EH (cell line): ENCODE results near the gene TENT4A.

Source experiments
- DNase-seq: peaks from one replicate; pipeline ENCODE4 v3.0.0-alpha.2; 2015; ENCODE audit warnings: low read depth

The TENT4A gene

DNA sequence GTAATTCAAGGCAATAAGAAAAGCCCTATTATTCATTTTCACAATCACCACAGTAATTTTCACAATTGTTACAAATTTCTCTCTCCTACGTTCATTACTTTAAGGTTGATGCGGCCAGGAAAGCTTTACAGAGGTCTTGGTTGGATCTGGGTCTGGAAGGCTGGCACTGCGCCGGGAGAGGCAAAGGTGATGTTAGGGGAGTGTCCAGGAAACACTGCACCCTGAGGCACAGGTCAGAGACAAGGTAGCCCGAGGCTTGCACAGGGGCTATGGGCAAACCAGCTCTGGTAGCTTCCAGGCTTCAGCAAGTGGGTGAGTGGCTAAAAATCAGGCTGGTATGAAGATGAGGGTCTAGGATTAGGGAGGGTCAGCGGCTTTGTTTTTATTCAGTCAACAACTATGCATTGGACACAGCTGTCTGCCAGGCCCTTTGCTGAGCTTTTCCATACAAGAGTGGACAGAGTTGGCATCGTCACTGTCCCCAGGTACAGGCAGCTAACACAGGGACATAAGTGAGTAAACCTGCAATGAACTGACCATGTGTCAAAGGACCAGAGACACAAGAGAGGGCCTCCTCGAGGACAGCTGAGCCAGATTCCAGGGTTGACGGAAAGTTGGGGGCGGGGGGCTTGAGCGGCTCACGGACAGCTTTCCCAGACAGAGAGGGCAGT lies 12.4 kb upstream of the TENT4A start:
- no peak for DNase-seq

DNA sequence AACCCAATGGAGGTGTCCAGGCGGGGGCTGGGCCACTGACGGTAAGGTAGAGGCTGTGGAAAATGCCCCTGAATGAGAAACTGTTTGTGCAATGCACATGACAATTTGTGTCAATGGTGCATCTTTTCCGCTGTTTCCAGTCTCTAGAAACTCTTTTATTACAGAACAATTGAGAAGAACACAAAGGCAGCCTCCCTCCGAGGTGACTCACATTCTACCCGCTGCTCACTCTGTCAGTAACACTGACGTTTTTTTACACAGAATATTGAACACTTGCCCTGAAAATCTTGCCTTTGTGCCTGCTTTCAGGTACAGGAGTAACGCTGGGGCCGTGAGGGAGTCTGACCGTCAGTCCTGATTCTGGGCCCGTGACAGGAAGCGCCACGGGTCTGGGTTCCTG lies 11.7 kb upstream of the TENT4A start:
- no peak for DNase-seq

DNA sequence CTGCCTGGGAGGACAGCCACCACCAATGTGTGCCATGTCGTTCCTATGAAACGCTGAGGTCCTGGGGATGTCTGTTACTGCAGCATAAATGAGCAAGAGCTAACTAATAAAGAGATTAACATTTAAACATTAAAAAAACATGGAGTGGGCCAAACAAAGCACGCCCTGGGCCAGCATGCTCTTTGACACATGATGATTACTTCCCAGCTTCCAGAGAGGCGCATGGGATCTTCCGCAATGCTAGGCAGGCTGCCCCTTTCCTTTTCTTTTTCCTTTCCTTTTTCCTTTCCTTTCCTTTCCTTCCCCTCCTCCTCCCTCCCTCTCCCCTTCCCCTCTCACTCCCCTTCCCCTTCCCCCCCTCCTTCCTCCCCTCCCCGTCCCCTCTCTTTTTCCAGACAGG lies 10.6 kb upstream of the TENT4A start:
- no peak for DNase-seq

DNA sequence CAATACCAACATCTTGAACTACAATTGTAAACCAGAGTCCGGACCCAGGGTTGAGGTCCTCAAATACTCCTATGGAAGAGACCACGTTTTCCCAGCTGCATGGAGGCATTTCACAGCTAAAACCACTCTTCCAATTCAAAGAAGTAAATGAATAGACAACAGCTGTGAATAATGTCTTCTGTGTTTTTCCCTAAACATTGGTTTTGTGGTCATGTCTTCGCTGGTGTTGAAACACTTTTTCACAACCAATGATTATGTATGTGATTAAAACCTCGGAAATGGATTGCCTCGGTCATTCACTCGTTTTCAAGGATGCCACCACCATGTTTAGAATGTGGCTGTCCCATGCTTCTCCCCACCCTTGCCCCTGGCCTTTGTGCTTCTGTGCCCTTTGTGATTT lies 9.4 kb upstream of the TENT4A start:
- DNase-seq: peak; percentile 54

DNA sequence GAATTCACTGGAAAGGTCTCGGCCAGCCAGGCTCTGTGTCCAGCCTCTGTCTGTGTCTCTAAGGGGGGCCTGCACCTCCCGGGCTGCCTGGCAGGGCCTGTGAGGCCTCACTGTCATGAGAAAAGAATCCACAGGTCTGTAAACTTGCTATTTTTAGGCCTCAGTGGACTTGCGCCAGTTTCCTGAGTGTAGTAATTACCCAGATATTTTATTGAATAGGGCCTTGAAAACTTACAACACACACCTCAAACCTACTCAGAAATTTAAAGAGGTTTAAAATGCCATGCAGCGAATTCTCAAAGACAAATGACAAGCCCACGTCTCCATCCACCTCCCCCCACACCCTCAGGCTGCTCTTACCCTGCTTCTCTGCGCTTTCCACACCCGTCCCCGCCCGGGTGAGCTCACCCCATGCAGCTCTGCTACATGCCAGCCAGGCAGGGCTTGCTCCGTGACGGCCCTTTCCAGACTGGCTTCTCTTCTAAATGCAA lies 8.8 kb upstream of the TENT4A start:
- DNase-seq: peak; percentile 96

DNA sequence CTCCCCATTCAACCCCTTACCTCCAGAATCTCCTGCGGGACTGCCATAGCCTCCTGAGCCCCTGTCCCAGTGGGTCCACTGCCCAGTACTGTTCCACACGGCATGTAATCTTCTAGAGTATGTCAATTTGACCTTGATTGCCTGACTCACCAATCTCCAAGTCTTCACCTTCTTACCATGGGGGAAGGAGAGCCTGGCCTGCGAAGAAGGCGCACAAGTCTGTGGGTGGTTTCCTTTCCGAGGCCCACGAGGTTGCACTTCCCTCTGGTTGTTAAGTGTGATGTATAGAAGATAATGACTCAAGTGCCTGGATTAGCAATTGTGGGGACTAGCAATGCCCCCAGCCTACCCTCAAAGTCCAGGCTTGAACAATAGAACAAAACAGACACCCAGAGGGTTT lies 8.1 kb upstream of the TENT4A start:
- DNase-seq: no peak

DNA sequence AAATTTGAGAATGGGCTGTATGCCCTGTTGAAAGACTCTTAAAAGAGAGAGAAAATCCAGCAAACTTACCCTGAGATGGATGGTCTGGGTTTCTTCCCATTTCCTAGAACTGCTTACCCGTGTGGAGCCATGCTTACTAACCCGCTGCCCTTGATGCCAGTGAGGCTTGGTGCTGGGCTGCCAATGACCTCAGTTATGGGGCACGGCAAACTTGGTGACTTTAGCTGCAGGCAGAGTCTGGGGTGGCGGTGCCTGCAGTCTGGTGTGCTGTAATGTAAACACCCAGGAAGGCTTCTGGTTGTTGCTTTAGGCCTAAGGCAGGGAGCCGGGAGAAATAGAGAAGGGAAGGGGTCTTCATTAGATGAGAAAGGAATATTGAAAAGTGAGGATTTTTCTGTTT lies 7.3 kb upstream of the TENT4A start:
- DNase-seq: no peak

DNA sequence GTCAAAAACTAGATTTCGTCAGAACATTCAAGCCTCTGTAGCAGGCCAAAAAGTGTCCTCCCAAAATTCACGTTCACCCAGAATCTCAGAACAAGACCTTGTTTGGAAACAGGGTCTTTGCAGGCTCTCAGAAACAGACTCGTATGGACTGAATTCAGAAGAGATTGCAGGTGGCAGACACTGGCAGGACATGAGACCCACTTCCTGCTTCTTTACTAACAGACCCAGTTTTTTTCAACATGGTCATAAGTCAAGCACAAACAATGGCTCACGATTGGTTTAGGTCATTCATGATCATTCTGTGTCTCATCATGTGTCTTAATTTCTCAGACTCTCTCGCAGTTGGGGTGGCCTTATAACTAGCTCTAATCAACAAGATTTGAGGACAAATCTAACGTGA lies 5.4 kb upstream of the TENT4A start:
- no peak for DNase-seq

DNA sequence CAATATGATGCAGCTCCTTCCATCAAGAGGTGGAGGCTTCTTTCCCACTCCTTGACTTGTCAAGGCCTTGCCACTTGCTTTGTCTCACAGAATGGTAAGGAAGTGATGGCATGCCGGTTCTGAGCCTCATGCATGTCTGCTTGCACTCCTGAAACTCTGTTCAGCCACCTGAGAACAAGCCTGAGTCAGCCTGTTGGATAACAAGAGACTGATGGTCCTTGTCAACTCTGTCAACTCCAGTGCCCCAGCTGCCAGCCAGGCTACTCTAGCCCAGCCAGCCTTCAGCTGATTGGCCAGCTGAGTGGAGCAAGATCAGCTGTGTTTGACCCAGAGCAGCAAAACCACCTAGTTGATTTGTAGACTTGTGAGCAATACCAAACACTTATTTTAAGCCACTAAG lies 4.4 kb upstream of the TENT4A start:
- DNase-seq: no peak

DNA sequence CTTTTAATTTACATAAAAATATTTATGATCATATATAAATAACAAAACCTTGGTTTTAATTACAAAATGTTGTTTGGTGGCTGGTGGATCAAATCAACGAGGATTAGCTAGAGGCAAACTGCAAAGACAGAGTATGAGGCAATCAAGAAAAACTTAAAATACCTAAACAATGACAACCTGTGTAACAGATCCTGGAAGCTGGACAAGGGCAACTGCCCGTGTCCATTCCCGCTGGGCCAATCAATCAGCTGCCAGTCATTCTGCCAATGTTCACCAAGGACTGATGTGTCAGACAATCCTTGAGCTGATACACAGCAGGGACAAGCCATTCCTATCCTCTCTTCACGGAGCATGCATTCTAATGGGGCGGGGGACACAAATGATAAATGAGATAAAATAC lies 3.2 kb upstream of the TENT4A start:
- DNase-seq: no peak

DNA sequence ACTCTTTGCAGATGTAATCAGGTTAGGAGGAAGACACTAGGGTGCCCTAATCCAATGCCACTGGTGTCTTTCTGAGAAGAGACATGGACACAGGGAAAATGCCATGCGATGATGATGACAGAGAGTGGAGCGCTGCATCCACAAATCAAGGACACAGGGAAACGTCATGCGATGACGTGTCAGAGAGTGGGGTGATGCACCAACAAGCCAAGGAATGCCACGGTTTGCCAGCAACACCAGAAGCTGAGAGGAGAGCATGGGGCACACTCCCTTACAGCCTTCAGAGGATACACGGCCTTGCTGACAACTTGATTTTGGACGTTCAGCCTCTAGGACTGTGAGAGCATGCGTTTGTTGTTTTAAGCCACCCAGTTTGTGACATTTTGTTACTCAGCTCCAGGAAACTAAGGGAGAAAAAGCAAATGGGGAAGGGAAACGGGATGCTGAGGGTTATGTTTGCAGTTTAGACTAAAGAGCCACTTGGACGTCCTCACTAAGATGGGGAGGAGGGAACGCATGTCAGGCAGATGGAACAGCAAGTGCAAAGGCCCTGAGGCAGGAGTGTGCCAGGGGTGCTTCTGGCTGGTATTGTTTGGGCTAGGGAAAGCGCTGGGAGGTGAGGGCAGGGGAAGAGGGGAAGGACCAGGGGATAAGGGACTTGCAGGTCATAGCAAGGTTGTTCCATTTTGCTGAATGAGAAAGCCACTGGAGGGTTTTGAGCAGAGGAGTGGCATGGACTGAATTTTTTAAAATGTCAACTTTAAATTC lies 2.5 kb upstream of the TENT4A start:
- DNase-seq: no peak

DNA sequence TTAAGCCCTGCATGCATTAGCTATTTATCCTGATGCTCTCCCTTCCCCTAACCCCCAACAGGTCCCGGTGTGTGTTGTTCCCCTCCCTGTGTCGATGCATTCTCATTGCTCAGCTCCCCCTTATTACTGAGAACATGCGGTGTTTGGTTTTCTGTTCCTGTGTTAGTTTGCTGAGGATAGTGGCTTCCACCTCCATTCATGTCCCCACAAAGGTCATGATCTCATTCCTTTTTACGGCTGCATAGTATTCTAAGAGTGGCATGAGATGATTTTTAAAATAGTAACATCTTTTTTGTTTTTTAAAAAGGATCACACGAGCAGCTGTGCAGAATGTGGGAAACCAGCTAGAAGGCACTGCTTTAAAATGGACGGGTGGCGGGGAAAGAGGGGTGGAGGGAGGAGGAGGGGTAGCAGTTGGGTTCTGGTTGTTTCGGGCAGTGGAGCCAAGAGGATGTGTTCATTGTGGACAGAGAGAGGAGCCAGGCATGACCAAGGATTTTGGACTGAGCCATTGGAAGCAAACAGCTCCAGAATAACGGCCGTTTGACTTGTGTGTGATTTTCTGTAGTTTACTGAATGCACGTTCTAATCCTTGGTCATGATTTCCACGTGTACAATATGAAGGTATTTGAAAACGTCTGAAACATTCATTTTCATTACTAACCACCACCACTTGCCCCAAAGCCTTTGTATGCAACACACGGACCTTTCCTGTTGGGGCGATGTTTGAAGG lies 1.7 kb upstream of the TENT4A start:
- no peak for DNase-seq

DNA sequence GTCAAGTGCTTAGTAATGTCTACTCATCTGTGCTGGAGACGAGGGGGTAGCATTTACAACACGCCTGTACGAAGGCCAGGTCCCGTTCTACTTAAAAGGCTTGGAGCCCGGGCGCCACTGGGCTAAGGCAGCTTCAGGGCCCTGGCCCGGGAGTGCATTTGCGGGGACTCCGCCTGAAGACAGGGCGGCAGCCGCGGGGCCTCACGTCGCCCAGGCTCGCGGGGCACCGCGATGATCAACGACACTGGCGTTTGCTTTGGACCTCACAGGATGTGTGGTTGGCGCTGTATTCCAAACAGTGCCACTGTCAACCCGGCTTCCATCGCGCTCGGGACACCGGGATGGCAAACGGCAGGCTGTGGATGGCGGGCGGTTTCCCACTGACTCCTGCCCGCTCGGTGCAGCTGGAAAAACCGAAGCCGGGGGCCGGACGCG lies 1.1 kb upstream of the TENT4A start:
- peak; percentile 69 for DNase-seq

DNA sequence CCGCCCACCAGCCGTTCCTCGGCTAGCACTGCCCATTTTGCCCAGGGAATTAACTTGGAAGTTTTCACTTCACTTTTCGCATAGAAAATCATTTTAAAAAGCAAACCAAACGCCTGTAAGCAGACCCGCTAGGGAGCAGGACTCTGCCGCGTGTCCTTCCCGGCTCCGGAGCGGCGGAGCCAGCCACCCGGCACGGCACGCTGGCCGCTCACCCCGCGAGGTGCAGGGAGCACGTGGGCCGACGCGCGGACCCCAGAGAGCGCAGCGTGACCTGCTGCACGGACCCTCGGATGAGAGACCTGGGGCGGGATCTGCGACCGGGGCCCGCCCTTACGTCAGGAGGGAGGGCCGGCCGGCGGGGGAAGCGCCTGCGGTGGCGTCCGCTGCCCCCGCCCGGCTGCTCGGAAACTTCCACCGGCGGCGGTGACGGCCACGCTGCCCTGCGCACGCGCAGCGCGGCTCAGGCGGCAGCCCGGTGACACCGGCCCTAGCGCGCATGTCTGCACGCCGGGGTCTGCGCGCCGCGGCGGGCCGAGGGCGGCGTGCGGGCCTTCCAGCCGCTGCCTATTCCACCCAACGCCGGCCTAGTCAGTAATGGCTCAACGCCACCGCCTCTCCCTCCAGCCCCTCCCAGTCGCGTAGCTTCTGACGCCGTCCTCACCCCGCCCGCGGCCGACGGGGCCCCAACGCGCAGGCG lies 507 bp upstream of the TENT4A start:
- peak; percentile 96 for DNase-seq

DNA sequence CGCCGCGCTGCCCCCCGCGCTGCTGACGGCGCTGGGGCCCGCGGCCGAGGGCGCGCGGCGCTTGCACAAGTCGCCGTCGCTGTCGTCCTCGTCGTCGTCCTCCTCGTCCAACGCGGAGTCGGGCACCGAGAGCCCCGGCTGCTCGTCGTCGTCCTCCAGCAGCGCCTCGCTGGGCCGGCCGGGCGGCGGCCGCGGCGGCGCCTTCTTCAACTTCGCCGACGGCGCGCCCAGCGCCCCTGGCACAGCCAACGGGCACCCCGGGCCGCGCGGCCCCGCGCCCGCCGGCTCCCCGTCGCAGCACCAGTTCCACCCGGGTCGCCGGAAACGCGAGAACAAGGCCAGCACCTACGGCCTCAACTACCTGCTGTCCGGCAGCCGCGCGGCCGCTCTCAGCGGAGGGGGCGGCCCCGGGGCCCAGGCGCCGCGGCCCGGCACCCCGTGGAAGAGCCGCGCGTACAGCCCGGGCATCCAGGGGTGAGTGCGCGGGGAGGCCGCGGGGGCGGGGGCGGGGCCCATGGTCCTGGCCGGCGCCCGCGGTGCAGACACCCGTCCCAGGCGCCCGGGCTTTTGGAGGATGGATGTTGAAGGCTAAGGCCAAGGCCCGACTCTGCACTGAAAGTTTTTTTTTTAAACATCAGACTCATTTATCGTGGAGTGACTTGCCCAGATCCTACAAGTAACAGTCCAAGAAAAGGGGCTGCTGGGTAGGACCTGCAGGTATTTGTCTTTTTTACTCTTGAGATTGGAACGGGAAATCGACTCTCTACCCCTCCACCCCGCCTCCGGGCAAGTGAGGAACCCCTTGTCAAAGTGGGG lies 1.2 kb downstream of the TENT4A start:
- DNase-seq: peak; percentile 36

DNA sequence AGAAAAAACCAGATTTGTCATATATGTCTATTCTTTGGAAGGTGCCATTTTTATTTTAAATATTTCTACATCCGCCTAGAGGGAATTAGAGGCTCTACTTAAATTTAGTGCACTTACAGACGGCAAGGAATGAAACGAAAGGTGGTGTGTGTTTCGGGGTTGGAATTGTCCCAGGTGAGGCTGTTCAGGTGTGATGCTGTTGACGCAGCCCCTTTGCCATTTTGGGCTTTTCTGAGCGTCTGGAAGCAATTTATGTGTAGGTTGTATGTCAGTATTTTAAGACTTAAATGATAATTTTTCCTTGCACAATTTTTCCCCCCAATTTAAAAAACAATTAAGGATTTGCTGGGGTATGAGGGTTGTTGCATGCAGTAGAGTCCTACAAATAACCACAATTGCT lies 2.0 kb downstream of the TENT4A start:
- DNase-seq: no peak

DNA sequence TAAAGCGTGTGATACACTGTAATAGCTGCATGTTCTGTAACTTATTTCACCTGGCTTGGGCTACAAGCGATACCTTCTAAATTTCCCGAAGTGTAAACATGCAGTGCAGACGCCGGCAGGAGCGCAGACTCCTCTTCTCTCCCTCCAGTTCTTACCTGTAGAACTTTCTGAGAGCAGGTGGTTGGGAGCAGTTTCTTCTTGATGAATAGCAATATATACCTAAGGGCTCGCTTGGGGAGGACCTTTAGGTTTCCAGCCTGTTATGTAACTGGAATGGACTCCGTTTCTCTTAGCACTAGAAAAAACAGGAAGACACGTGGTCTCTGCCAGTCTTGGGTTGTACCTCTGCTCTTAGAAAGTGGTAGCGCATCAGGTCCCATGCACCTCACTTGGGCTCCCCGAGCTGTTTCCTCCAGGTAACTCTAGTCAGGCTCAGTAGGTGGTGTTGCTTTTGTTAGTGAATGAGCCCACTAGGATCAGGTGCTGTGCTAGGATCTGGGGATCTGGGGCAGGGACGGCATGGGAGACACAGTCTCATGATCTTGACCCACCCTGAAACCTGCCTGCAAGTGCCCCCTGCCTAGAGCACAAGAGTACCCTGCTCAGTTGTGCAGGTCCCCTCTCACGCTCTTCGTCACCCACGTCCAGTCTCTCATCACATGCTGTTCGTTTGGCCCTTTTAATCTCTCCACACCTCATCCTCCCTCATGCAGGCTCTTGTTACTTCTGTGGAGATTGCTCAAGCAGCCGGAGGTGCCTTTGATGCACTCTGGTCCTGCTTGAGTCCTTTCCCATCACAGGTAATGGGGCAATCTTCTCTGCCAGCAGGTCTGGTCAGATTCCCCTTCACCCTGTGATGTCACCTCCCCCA lies 2.8 kb downstream of the TENT4A start:
- no peak for DNase-seq

DNA sequence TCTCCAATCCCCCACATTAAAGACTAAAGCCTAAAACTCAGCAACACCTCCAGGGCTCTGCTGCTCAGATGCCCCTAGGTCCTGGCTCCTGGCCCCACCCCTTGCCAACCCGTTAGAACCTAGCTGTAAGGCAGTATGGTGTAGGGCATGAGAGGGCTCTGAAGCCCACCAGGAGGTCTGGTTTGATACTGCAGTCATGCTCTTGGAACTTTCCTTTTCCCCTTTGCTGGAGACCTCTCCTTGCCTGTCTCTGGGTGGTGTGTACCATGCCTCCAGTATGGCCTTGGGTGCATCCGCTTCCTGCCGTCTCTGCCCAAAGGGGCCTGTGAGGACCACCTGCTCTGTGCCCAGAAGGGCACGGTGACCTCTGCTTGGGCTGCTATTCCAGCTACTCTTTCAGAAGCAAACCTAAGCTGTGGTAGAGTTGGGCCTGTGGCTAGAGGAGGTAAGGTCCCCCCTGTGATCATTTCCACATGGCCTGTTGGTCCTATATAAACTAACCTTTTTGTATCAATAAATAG lies 3.5 kb downstream of the TENT4A start:
- no peak for DNase-seq

DNA sequence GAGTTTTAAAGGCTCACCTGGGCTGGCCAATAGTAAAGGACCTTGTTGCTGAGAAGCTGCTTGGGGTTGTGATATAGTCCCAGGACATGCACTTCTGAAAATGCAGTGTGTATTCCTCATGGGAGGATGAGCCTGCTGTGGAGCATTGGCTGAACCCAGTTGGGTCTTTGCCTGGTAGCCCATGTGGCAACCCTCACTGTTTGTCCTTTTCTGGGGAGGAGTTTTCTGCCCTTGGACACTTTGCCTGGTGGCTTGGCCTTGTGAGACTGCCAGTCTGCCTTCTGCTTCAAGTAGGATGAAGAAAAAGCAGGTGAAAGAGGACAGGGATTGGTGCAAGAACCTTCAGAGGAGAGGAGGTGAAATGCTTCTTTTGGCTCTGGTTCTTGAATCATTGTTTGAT lies 4.0 kb downstream of the TENT4A start:
- DNase-seq: no peak

DNA sequence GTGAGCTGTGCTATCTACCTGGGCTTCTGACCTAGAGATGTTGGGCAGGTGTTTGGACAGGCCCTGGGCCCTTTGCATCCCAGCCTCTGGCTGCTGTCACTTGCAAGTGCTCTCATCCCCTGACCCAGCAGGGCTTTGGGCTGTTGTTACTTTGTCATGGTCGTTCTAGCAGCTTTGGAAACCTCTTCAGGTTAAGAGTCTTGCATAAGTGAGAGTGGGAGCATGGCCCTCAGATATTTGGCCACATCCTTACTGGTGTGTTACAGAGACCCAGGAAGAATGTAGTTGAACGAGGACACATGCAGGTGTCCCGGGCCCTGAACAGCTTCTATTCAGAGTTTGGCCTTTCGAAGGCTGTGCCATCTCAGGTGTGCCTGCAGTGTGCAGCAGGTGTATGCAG lies 4.5 kb downstream of the TENT4A start:
- DNase-seq: no peak
